Fibroblast of skin of back (primary cell): Measurements from ENCODE around the gene SWSAP1.
"Not testable (repeated sequence)": the region's sequence is repeated elsewhere in the genome, so short reads cannot be mapped to it uniquely, and the experiment has no call there.

Experiments used
- DNase-seq: peaks from one replicate; pipeline ENCODE4 v3.0.0-alpha.2; 2013

SWSAP1 gene

GRCh38 chr19:11379269-11379845 is 4.9 kb downstream of the SWSAP1 start:
- not testable (repeated sequence) for DNase-seq

GRCh38 chr19:11379857-11380350 is 5.4 kb downstream of the SWSAP1 start:
- DNase-seq, result no peak

- DNase-seq, result peak; percentile 97
Measured at GRCh38 chr19:11380653-11381537, 6.4 kb downstream of the SWSAP1 start.

GRCh38 chr19:11382898-11383705 is 8.6 kb downstream of the SWSAP1 start:
- no peak for DNase-seq

GRCh38 chr19:11383706-11384048 is 9.2 kb downstream of the SWSAP1 start:
- DNase-seq, result no peak

DNA sequence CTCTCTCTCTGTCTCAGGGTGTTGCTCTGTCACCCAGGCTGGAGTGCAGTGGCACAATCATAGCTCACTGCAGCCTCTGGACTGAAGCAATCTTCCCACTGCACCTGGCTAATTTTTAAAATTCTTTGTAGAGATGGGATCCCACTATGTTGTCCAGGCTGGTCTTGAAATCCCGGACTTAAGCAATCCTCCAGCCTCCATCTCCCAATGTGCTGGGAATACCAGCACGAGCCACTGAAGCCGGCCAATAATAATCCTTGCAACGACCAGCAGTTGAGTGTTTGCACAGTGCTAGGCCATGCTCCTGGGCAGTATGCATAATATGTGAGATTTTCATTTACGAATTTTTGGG is 10.3 kb downstream of the SWSAP1 start:
- no peak for DNase-seq

DNA sequence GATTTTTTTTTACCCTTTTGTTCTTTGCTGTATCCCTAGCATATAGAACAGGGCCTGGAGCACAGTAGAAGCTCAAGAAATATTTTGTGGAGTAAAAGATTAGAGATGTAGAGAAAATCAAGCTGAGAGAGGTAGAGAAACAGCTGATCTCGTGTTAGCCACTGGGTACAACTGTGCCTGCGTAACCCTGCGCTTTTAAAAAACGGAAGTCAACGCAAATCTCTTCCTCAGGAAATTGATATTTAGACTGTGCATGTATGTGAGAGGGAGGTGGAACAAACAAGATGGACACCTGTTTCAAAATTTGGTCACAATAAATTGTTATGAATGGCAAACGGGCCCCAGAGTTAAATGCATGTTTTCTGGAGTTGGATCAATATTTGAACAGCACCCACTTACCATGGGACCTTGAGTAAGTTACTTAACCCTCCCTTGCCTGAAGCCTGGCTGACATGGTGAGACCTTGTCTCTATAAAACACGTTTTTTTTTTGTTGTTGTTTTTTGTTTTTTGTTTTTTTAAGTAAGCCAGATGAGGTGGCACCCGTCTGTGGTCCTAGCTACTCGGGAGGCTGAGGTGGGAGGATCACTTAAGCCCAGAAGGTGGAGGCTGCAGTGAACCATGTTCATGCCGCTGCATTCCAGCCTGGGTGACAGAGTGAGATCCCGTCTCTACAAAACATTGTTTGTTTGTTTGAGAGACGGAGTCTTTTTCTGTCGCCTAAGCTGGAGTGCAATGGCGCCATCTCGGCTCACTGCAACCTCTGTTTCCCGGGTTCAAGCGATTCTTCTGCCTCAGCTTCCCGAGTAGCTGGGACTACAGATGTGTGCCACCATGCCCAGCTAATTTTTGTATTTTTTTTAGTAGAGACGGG is 12.9 kb downstream of the SWSAP1 start:
- no peak for DNase-seq

DNA sequence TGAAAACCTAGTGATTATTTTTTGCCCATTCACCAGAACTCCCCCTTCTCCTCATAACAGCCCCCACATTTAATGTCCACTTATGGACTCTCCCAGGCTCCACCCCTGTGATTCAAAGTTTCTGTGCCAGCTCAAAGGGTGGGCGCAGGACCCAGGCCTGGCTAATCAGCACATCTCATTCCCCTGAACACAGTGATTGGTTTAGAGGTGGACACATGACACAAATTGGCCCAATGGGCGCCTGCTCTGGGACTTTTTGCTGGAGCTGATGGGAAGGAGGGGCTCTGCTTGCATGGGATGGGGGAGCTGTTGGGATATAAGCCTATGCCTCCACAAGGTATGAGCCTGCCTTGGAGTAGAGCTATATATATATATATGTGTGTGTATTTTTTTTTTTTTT is 15.9 kb downstream of the SWSAP1 start:
- DNase-seq, result no peak

DNA sequence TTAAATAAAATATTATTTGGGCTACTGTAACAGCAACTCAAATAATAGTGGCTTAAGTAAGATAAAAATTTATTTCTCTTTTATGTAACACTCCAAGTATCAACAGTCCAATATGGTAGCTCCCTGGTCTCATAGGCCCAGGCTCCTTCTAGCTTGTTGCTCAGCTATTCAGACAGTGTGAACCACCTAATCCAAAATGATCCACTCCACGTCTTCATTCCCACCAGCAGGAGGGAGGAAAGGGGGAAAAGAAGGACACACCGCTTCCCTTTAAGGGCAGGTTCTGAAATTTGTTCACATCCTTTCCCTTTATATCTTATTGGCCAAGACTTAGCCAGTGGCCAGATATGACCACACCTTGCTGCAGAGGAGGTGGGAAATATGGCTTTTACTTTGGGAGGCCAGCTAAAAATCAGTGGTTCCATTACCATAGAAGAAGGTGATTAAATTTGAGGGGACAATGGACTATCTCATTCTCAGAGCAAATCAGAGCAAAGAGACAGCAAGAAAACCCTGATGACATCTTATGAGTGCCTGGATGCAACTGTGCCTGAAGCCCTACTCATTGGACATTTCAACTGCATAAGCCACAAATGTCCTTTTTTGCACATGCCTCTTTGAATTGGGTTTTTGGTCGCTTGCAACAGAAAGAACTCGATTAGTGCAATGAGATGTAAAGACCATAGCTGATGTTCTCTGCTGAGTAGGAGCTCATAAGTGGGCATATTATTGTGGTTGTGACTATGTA is 16.6 kb downstream of the SWSAP1 start:
- DNase-seq, result no peak

- DNase-seq, result no peak
Measured at GRCh38 chr19:11397089-11397610, 22.7 kb downstream of the SWSAP1 start.

DNA sequence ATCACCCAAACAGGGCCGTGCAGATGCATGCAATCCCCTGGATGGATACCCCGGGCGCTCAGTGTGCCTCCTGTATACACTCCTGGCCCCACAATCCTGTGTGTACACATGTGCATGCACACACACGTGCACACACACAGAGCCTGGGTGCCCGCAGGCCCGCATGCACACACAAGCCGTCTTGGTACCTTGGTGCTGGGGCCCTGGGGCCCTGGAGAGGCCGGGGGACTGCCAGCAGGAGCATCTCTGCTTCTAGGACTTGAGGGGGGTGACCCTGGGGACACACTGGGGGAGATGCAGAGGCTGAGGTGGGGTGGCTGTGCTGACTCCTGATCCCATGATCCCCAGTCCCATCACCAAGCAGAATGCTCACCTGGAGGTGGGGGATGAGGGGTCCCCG is 25.2 kb downstream of the SWSAP1 start:
- DNase-seq, result no peak

GRCh38 chr19:11400798-11401197 is 26.3 kb downstream of the SWSAP1 start:
- no peak for DNase-seq

GRCh38 chr19:11401808-11402543 is 27.5 kb downstream of the SWSAP1 start:
- DNase-seq, result no peak

DNA sequence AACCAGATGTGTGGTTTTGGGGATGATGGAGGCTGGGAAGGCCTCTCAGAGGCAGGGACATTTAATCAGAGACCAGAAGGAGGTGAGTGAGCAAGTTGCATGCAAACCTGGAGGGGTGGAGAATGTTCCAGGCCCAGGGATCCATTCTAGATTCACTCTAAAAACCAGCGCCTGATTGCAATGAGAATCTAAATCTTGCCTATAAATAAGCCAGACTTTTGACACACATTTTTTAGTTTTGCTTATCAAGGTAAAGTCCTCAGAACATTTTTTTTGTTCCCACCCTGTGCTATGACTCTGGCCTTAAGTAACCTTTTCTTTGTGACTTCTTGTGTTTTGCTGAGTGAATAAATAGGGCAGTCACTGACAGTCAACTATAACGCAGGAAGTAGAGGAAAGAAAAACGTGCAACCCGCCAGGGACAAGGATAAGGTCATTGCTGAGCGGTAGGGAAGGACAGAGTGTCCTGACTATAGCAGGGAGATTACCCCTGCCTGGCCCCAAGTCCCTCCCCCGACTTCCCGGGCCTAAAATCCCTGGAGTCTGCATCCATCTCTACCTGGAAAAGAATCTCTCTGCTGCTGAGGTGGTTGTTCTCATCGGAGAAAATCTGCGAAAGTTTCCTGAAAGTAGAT is 30.2 kb downstream of the SWSAP1 start:
- no peak for DNase-seq

- DNase-seq, result no peak
Measured at GRCh38 chr19:11405846-11406643, 31.6 kb downstream of the SWSAP1 start.

DNA sequence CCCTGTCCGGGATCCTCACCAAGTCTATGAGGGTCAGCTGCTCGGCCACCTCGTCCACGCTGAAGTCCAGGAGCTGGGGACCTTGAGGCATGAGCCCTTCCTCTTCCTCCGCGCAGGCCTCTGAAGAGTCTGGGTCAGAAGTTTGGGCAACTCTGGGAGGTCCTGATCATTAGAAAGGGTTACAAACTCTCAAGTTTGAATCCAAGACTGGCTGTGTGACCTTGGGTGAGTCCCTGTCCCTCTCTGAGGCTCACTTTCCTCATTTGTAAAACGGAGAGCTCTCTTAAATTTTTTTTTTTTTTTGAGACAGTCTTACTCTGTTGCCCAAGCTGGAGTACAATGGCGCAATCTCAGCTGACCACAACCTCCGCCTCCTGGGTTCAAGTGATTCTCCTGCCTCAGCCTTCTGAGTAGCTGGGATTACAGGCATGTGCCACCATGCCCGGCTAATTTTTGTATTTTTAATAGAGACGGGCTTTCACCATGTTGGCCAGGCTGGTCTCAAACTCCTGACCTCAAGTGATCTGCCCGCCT is 32.3 kb downstream of the SWSAP1 start:
- not testable (repeated sequence) for DNase-seq

- no peak for DNase-seq
Measured at GRCh38 chr19:11408591-11408990, 34.1 kb downstream of the SWSAP1 start.

DNA sequence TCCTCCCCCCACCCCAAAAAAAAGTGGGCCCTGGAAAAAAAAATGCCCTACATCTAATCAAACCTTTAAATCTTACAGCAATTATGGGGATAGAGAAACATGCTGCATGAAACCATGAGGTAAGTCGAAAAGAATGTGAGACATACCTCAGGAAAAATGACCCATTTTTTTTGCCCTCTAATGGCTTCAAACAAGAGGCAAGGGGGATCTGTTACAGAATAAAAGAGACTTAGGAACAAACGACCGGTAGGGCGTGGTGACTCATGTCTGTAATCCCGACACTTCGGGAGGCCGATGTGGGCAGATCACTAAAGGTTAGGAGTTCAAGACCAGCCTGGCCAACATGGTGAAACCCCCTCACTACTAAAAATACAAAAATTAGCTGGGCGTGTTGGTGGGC is 36.2 kb downstream of the SWSAP1 start:
- DNase-seq, result peak; percentile 48

DNA sequence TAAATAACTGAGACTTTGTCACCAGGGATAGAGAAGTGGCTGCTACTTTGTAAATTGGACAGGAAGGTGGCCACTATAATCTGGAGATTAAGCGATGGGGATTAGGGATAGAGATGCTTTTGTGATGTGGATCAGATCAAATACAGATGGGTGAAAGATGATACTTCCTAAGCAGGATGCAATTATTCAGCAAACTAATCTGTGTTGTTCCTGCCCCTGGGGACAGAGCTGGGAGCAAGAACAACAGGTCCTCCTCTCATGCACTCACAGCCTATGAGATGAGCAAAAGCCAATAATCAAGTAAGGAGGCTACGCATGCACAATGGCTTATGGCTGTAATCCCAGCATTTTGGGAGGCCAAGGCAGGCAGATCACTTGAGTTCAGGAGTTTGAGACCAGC is 40.1 kb downstream of the SWSAP1 start:
- DNase-seq, result no peak
